ENCODE data around the gene CLEC16A.

Gene CLEC16A

DNA sequence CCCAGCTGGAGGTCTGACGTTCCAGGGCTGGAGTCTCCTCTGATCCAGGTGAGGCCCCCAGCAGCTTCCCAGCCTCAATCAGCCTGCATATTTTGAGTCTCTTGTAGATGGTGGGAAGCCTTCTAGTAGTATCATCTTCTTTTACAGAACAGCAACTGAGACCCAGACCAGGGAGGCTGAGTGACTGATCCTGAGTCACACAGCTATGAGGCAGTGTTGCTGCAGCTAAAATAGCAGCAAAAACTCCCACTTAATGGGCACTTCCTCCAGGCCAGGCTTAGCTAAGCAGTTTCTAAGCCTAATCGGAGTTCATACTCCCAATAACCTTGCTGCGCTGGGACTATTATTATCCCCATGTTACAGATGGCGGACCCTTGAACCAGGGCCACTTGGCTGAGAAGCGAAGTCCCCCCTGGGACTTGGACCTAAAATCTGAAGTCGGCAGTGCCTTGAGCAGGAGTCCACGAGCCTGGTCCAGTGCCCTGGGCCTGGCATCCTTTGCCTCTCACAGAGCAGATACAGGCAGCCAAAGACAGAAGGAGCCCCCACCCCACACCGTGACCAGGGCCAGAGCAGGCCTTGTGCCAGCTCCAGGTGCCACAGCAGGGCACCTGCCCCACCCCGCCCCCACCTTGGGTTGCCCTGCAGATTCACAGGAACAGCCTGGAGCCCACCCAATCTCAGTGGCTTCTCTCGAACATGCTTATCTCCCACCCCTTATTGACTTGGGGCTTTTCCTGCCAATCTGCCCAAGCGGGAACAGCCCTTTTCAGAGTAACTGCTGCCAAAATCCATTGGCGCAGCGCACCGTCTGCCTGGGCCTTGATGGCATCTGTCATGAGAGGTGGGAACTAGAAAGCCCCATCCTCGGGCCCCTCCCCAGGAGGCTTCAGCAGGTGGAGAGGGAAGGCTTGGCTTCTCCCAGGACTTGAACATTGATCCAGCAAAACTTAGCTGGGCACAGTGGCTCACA is 246.5 kb downstream of the CLEC16A start:
- no peak for DNase-seq

DNA sequence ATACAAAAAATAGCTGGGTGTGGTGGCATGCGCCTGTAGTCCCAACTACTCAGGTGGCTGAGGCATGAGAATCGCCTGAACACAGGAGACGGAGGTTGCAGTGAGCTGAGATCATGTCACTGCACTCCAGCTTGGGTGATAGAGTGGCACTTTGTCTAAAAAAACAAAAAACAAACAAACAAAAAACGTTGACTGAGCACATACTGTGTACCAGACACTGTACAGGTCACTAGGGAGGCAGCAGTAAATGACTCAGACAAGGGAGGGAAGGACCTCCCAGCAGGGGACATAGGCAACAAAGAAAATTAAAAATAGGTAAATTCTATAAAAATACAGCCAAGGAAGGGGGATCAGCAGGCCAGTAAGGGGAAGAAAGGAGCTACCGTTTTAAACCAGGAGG is 247.3 kb downstream of the CLEC16A start:
- DNase-seq, result no peak

DNA sequence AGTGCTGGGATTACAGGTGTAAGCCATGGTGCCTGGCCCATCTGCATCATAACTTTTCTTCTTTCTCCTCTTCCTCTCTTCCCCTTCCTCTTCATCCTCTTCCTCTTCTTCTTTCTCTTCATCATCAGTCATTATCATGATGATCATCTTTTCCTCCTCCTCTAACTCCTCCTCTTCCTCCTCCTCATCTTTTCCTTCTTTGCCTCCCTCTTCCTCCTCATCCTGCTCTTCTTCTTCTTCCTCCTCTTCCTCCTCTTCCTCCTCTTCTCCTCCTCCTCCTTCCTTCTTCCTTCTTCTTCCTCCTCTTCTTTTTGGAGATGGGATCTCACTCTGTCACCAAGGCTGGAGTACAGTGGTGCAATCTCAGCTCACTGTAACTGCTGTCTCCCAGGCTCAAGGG is 249.1 kb downstream of the CLEC16A start:
- no peak for DNase-seq

DNA sequence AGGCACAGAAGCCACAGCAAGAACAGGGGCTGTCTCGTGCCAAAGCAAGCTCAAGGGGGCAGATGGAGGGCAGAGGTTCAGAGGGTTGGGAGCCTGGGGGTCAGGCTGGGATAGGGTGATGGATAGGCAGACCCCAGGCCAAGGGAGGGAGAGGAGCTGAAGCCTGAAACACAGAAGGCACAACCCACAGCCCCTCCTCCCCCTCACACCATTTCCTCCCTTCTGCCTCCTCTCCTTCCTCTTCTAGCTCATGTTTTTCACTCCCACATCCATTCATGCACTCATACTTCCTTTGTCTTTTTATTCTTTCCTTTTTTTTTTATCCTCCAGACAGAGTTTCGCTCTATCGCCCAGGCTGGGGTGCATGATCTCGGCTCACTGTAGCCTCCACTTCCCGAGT is 250.5 kb downstream of the CLEC16A start:
- DNase-seq, result no peak

DNA sequence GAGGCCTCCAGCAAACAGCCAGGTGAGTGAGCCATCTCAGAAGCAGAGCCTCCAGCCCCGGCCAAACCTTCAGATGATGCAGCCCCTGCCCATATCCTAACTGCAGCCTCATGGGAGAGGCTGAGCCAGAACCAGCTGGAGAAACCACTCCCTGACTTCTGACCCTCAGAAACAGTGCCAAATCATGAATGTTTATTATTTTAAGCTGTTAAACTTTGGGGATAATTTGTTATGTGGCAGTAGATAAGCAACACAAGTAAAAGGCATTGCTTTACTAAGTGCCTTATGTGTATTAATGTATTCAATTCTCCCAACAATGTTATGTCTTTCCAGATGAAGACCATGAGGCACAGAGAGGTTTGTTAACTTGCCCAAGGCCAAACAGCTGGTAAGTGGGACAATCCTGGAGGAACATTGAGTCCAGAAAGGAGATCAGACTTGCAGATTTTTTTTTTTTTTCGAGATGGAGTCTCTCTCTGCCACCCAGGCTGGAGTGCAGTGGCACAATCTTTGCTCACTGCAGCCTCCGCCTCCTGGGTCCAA is 252.0 kb downstream of the CLEC16A start:
- no peak for DNase-seq

DNA sequence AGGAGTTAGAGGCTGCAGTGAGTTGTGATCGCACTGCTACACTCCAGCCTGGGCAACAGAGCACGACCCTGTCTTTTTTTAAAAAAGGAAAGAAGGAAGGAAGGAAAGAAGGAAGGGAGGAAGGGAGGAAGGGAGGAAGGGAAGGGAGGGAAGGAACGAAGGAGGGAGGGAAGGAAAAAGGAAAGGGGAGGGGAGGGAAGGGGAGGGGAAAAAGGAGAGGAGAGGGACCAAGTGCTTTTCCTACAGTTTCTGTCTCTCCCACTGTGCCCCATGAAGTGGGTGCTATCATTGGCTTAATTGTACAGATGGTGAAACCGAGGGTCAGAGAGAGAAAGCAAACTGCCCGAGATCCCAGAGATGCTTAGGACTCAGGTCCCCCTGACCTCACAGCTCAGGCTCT is 254.0 kb downstream of the CLEC16A start:
- no peak for DNase-seq

DNA sequence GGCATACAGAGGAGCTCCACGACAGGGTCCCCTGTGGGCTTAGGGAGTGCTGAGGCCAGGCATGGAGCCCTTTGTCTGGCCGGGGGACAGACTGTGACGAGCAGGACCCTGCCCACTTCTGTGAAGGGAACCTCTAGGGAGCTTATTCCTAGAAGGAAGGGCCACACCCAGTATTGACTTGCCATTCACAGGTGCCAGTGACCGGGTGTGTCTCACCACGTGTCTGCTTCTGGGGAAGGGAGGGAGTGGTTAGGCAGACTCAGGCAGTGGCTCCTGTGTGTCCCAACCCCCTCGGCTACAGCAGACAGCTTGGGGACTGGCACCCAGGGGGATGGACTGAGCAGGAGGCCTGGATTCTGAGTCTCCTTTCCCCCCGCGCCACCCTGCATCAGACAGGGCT is 254.5 kb downstream of the CLEC16A start:
- peak in 1 of 2 experiments; percentile 24 for DNase-seq

DNA sequence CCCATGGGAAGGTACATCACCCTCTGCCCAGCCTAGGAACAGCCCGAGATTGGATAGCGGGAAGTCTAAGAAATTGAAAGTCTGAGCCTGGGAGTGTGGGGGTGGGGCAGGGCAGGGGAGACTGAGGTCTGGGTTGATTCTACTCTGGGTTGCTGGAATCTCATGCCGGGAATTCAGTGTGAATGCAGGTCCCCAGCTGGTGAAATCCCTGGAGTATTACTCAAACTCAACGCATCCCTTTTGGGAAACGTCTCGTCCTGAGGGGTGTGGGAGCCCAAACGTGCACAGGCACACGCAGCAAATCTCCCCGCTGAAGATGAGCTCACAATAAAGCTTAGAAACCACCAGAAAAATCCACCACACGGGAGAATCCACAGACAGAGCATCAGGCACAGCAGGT is 256.2 kb downstream of the CLEC16A start:
- DNase-seq, result no peak

DNA sequence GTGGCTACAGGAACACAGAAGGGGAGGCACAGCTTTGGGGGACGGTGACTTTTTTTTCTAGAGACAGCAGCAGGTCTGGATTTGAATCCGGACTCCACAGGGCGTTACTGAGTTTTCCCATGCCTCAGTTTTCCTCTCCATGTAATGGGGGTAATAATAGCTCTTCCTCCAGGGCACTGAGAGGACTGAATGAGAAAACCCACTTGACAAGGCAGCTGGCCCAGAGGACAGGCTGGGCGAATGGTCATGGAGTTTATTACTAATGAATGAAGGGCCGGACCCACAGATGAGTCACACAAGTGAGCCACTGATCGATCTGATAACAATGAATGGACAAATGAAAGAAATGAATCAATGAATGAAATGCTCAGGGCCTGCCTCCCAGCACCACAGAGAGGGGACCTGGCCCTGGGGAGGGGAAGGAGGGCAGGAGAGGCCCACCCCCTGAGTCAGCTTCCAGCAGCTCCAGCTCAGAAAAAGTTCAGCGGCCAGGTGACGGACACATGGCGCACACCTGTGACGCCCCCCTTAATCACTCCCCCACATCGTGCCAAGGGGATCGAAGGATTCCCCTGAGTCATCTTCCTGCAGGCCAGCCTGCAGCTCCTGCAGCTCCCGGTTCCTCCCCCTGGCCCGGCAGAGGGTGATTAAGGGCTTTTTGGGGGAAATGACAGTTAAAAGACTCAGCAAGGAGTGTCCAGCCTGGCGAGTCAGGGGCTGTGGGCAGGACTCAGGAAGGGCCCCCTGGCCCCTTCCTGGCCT is 257.3 kb downstream of the CLEC16A start:
- DNase-seq, result peak in 1 of 2 experiments; percentile 14

DNA sequence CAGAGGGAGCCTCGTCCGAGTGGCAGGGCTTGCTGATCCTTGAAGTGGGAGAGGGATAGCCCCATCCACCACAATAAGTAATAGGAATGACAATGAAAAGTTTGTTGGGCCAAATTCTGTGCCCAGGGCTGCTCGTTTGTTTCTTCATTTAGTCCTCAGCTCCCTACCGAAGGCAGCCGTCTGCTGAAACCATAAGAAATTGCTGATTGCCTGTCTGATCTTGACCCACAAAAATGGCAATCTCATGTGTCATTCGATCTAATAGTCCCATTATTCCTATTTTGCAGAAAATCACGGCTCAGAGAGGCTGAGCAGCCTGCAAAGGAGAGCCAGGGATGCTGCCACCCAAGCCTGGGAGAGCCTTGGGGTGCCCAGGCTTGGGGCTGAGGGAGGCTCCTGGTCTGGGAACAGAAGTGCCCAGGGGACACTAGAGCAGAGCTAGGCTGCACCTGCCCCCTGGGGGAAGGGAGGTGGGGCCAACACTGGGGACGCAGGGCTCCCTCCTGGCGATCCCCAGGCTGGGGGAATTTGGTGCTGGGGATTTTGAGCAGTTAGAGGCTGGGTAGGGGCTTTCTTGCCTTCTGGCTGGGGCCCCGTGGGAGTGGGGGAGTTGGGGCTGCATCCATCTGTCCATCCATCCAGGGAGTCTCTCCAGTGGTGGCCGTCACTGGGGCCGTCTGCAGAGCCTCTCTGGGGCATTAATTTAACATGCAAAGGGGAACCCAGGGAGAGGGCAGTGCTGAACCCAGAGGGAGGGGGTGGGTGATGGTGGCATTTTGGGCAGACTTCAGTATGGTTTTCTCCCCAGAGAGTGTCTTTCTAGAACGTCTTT is 258.1 kb downstream of the CLEC16A start:
- no peak for DNase-seq

DNA sequence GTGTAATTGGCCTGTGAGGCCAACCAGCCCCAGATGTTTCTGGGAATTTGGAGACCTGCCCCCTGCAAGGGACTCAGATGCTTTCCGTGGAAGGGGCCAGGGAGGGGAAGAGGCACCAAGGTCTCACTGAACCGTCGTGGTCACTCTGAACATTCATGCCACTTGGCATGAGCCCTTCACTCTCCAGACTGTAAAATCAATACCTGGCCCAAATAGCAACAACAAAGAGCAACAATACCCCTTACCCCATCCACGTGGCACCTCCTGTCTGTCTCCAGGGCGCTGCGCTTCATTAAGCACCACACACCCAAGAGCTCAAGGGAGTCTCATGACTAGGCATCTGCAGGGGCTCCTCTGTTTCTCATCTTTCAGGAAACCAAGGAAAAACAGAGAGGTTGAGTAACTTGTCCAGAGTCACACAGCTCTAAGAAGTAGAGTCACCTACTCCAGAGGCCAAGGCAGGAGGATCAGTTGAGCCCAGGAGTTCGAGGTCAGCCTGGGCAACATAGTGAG is 258.8 kb downstream of the CLEC16A start:
- no peak for DNase-seq

DNA sequence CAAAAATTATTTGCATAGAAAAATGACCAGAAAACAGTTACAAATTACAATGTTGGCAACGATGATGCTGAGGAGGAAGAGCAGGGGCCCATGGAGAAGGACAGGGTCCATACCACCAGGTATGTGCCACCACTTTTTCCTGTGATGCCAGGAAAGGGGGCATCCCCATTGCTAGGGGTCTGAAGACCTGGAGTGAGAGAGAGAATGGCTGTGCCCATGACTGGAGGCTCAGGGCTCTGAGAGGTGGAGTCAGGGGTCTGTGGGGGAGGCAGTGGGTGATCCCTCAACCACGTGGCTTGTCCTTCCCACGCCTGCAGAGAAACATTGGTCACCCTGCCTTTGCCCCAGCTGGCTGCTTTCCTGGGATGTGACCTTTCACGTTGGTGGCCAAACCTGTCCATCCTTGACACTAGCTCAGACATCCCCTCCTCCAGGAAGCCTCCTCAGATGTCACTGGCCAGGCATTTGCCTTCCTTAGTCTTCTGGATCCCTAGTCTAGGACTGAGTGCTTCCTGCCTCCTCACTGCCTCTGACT is 260.2 kb downstream of the CLEC16A start:
- DNase-seq, result no peak

DNA sequence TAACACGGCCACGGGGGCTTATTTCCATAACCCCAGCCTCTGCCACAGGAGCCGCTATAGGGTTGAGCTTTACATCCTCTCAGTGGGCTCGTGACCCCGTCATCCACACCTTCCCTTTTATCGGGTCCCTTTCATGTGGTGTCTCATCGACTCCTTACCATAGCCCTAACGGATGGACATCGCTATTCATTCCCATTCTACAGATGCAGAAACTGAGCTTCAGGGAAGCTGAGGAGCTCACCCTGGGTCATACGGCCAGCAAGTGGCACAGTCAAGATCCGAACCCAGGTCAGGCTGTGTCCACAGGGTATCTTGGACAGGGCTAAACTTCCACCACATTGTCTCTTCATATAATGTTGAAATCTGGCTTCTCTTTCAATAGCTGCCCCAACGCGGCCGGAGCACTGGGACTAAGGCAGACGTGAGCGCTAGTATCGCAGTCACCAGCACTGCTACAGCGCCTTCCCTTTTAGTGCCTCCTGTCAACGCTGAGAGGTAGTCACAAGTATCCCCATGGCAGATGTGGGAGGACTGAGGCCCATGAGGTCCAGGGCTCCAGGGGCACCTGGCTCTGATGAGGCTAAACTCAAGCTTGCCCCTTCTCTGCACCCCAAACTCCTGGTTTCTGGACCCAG is 260.8 kb downstream of the CLEC16A start:
- no peak for DNase-seq

DNA sequence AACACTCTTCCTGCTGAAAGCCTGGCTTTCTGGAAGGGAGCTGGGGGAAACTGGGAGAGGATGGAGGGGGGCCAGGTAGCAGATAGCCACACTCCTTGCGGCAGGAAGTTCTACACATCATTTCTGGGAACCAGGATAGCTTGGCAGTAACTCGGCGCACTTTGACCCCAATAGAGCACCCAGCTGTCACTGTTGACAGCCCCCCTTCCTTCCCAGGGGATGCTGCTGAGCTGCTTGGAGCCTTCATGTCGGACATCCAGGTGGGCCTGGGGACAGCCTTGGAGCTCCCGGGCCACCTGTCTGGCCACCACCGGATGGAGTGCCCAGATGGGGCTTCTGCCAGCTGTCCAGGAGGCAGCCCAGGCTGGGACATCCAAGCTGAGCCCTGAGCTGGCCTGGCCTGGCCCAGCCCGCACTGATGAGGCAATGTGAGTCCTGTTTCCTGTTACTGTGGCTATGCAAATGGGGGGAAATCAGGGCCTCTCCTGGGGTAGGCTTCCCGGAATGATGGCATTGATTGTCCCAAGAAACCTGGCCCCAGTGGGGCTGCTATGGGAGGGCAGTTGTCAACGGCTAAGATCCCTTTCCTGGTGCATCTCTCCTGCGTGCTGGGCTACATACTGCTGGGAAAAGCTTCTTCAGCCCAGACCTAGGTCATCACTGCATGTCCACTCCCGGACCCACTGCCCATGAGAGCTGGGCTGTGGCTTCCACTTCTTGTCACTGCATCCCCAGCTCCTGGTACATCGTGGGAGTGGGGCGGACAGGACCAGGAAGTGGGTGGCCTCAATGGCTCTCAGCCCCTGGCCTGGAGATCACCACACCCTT is 261.6 kb downstream of the CLEC16A start:
- DNase-seq, result no peak

DNA sequence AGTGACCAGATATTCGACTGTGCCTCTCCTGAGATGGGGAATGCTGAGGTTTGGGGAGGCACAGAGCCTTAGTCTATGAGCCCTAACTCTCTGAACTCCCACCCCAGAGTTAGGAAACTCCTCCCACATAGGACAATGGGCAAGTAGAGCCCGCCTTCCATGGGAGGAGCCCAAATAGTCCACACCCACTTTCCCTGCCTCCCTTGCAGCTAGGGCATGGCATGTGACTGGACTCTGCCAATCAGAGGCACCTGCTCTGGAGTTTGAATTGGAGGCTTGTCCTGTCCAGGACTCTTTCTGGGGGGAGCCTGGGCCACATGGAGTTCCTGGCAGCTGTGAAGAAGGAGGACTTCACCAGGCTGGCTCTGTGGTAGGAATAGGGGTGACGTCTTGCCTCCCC is 263.3 kb downstream of the CLEC16A start:
- DNase-seq, result no peak

DNA sequence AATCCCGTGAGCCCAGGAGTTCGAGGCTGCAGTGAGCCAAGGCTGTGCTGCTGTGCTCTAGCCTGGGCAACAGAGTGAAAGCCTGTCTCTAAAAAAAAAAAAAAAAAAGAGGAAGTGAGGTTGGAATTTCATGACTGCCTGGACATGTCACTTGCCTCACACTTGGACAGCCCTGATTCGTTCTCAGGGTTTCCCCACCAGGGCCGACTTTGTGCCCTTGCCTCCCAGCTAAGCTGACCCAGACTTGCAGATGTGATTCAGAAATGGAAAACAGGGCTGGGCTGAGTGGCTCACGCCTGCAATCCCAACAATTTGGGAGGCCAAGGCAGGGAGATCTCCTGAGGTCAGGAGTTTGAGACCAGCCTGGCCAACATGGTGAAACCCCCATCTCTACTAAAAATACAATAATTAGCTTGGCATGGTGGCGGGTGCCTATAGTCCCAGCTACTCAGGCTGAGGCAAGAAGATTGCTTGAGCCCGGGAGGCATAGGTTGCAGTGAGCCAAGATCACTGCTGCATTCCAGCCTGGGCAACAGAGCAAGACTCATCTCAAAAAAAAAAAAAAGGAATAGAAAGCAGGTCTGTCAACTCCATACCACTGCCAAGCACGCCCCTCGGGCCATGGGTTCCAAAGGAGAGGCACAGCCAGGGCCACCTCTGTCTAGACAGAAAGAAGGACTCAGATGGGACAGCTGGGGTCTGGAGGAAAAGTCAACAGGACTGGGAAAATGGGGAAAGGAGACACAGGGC is 264.7 kb downstream of the CLEC16A start:
- DNase-seq, result no peak

DNA sequence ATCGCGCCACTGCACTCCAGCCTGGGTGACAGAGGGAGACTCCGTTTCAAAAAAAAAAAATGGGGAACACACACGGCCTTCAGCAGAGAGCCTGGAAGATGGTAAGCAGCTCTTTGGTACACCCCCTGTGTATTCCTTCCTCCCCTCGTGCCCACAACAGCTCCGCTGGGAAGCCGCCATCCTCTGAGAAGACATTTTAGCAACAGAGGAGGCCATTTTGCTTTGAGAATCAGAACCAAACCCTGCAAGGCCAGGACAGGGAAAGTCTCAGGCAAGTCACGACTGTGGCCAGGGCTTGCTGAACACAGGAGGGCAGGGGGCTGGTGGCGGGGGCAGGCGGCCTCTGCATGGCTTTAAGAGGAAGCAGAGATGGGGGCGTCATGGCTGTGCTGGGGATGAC is 265.9 kb downstream of the CLEC16A start:
- no peak for DNase-seq

DNA sequence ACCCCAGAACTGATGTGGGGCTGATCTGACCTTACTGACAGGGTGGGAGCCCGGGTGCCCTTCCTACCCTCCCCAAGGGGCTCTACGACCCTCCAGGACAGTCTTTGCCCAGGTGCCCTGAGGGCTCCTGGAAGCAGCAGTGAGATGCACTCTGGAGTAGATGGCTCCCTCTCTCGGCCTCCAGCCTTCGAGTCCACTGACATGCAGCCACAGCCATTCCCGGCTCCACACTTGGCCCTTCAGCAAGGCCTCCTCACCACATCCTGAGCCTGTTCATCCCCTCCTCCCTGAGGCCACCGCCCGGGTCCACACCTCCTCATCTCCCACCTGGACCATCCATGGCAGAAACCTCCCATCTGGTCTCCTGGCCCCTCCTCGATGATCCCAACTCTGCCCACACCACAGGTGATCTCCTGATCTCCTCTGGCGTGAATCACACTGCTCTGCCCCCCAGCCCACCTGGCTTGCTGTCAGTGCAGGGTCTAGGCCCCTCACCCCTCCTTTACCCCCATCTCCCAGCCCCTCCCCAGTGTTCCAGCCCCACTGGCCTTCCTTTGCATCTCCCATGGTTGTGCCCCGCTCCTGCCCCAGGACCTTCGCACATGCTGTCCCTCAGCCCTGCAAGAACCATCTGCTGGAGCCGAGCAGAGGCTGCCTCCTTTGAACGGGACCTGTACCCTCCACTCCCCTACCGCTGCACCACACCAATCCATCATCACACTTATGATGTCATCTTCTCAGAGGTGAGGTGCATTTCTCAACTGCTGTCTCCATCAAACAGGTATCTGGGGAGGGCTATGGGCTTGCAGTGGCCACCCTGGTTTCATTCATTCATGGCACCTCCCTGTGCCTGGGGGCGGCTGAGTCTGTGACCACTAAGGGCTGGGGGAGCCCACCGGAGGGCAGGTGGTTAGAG is 267.0 kb downstream of the CLEC16A start:
- no peak for DNase-seq
